ENCODE data around the gene GTF2A1.

The GTF2A1 gene

GRCh38 chr14:81178063-81178462 is 42.7 kb downstream of the GTF2A1 start:
- TF ChIP-seq CTCF (IDR thresholded peaks at IDR 0.05; ENCODE audit: extremely low read depth, missing control alignments) = no peak
- DNase-seq (ENCODE audit: low spot score) = no peak

GRCh38 chr14:81177225-81177624 is 43.5 kb downstream of the GTF2A1 start:
- DNase-seq (ENCODE audit: low spot score) = no peak
- TF ChIP-seq CTCF (IDR thresholded peaks at IDR 0.05; ENCODE audit: extremely low read depth, missing control alignments) = no peak

- TF ChIP-seq CTCF (IDR thresholded peaks at IDR 0.05; ENCODE audit: extremely low read depth, missing control alignments) = no peak
- DNase-seq (ENCODE audit: low spot score) = no peak
Observed at GRCh38 chr14:81176241-81176640, 44.5 kb downstream of the GTF2A1 start.

GRCh38 chr14:81172881-81173280 is 47.9 kb downstream of the GTF2A1 start:
- no peak for TF ChIP-seq CTCF (IDR thresholded peaks at IDR 0.05; ENCODE audit: extremely low read depth, missing control alignments)
- no peak for DNase-seq (ENCODE audit: low spot score)

- DNase-seq (ENCODE audit: low spot score) = no peak
- TF ChIP-seq CTCF (IDR thresholded peaks at IDR 0.05; ENCODE audit: extremely low read depth, missing control alignments) = no peak
Observed at GRCh38 chr14:81172353-81172752, 48.4 kb downstream of the GTF2A1 start.

GRCh38 chr14:81170829-81171195 is 49.9 kb downstream of the GTF2A1 start:
- DNase-seq (ENCODE audit: low spot score) = no peak
- TF ChIP-seq CTCF (IDR thresholded peaks at IDR 0.05; ENCODE audit: extremely low read depth, missing control alignments) = no peak

GRCh38 chr14:81170104-81170828 is 50.5 kb downstream of the GTF2A1 start:
- peak; percentile 81 for DNase-seq (ENCODE audit: low spot score)
- peak; percentile 72 for TF ChIP-seq CTCF (IDR thresholded peaks at IDR 0.05; ENCODE audit: extremely low read depth, missing control alignments)
